IPS-NIHi7 (cell line): ENCODE measurements around the gene MSANTD3.

Experiments used
- DNase-seq: peaks from one replicate; pipeline ENCODE4 v3.0.0; 2012; ENCODE audit warnings: mixed read lengths; ENCODE audit errors: extremely low spot score

MSANTD3 gene

DNA sequence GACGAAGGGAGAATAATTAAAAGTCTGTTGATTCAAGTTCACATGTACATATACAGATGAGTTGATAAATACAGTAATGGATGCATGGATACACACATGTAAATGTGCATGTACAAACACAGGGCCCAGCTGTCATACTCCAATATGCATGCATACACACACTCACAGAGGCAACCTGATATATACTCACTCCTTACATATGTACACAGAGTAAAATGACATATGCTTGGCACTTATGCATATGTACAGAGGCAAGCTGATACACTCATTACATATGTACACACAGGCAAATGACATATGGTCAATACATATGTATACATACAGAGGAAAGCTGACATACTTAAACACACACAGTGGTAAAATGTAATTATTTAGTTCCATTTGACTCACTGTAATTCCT lies 38.8 kb downstream of the MSANTD3 start:
- DNase-seq: no peak

DNA sequence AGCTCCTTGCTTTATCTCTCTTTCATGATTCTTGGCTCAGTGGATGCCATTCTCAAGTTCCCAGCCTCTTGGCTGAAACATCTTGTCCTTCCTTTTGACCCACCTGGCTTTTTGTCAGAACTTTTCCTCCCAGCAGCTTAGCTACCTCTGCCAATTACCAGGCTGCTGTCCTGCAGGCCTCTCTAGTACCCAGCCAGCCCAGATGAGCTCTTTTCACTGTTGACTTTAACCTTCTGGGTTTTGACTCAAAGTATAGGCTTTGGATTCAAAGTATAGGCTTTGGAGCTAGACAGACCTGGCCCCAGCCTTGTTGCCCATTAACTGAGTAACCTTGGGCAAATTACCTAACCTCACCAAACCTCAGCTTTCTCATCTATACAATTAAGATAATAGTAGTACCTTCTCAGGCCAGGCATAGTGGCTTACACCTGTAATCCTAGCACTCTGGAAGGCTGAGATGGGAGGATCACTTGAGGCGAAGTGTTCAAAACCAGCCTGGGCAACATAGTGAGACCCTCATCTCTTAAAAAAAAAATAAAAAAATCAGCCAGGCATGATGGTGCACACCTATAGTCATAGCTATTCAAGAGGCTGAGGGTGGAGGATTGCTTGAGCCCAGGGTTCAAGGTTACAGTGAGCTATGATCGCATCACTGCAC lies 39.4 kb downstream of the MSANTD3 start:
- DNase-seq: no peak

DNA sequence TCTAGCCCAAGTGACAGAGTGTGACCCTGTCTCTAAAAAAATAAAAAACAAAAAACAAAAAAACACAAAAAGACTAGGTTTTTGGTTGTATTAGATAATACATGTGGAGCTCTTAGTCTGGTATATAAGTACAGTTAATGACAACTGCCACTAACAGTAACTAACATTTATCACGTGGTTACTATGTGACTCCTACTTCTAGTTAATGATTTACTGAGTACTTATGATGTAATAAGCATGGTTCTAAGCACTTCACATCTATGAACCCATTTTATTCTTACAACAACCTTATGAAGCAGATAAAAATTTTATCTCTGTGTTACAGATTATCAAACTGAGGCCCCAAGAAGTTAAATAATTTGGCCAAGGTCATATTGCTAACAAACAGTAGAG lies 39.9 kb downstream of the MSANTD3 start:
- no peak for DNase-seq

DNA sequence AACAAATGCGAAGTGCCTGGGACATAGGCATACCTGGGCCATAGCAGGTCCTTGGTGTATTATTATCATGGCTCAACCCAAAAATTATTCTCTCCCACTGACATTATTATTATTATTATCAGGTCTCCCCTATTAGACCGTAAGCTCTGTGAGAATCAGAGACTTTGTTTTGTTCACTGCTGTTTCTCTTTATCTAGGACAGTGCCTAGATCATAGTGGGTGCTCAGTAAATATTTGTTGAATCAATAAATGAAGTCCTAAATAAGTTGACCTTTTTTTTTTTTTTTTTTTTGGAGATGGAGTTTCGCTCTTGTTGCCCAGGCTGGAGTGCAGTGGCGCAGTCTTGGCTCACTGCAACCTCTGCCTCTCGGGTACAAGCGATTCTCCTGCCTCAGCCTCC lies 41.1 kb downstream of the MSANTD3 start:
- no peak for DNase-seq

DNA sequence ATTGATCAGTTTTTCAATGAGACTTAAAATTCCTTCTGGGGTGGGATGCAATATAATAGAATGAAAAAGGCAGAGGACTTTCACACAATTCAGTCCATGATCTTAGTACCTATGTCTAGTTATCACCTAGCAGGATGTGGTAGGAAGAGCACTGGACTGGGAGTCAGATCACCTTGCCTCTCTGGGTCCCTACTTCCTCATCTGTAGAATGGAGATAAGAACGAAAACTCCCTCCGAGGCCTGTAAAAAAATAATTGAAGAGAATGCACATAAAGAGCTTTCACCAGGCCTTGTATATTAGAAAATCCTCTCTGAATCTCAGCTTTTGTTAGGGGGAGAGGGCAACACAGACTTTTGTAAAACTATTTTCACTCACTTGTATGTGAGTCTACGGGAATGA lies 45.3 kb downstream of the MSANTD3 start:
- DNase-seq: no peak

DNA sequence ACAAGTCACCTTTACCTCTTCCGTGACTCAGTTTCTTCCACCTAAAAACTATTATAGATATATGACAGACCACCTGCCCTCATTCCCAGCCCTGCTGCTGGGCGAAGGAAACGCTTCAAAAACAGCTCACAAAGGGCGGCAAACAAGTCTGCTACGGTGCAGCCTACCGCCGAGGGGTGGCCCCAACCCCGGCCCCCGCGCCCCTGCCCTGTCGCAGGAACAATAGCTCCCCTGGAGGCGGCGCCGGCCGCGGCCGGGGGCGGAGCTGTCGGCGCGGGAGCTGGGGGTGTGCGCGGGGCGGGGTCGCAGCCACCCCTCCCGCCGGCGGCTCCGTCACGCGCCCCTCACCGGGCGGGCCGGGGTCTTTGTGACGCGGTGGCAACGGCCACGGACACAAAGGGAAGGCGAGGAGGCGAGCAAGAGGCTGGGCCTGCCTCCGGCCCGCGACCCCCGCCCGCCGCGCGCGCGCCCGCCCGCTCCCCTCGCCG lies 45.9 kb downstream of the MSANTD3 start, which contains the start of gene TMEFF1:
TSS of gene TMEFF1 (plus strand) at position 362 of the 488 bp plus-strand sequence. CDS start 396 bp downstream, outside the sequence.
- peak; percentile 95 for DNase-seq

DNA sequence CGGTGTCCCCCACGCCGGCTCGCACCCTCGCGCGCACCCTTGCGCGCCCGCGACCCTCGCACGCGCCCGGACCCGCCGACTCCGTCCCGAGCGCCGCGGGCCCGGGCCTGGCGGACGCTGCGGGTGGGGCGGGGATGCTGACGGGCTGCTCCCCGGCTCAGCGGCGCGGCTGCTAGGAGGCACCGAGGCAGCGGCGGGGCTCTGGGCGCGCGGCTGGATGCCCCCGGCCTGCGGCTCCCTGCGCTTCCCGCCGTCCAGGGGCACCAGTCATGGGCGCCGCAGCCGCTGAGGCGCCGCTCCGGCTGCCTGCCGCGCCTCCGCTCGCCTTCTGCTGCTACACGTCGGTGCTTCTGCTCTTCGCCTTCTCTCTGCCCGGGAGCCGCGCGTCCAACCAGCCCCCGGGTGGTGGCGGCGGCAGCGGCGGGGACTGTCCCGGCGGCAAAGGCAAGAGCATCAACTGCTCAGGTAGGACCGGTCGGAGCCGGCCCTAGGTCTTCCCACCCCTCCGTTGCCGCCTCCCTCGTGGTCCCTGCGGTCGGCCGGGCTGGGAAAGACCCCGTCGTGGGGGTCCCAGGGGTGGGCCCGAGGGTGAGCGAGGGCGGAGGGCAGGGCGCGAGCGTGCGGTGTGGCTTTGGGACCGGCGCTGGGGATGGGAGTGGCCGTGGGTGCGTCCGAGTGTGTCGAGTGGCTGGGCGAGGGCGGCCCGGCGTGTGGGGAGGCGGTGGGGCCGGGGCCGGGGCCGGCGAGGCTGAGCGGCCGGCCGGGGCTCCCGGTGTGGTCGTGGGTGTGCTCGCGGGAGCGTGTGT lies 46.5 kb downstream of the MSANTD3 start:
- peak; percentile 52 for DNase-seq

DNA sequence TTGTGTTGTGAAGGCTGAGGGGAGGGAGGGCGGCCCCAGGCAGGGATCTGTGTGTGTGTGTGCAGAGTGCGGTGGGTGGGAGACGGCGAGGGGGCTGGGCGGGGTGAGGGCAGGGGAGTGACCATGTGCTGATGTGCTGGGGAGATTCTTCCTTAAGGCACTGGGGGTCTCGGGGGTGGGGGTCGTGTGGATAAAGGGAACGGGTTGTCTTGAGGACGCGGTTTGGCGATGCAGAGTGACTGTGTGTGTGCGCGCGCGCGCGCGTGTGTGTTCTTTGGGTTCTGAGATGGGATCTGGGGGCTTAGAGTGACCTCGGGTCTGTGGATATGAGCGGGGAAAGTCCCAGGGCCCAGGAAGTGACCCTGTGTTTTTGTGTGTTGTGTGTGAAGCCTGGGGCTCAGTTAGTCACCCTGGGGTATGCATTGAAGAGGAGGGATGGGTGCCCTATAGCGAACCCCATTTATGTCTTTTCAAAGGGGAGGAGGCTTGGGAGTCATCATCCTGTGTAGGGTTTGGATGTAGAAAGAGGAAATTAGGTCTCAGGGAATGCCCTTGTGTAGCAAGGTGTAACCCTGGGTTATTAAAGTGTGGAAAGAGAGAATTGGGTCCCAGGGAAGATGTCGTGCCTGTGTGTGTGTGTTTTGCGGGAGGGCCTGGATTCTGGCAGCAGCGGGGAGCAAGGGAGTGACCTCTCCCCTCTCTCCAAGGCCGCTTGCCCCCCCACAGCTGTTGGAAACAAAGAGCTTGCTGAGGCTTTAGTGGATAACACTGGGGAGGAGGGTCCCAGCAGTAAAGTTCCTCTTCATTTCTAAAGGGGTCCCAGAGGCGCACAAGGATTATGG lies 47.4 kb downstream of the MSANTD3 start:
- peak; percentile 37 for DNase-seq

DNA sequence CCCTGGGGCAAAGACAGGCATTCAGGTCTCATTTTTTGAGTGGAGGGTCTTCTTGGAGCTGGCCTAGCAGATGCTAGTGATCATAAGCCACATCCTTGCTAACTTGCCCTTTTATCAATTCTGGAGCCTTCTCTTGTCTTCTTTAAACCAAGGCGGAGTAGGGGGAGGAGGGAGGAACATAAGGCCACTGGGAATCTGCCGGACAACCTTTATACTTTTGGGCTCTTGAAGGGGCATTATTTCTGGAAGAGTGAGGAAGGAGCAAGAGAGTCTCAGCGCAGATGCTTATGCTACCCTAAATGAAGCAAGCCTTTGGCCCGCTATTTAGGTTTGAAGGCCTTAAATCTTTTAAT lies 48.0 kb downstream of the MSANTD3 start:
- no peak for DNase-seq

DNA sequence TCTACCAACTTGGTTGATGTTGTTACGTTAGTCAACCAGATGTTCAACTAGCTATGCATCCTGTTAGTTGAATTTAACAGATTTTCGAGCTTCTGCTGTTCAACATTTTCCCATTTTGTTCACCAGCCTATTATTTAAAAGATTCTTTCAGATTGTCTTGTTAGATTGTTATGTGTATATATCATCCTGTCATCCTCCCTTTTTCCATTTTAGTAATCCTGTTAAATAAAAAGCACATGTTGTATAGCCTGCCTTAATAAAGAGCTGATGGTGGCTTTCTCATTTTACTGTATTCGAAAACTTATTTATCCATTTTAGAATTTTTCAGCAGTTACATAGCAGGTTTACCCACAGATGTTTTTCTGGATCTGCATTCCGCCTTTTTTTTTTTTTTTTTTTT lies 50.3 kb downstream of the MSANTD3 start:
- no peak for DNase-seq

DNA sequence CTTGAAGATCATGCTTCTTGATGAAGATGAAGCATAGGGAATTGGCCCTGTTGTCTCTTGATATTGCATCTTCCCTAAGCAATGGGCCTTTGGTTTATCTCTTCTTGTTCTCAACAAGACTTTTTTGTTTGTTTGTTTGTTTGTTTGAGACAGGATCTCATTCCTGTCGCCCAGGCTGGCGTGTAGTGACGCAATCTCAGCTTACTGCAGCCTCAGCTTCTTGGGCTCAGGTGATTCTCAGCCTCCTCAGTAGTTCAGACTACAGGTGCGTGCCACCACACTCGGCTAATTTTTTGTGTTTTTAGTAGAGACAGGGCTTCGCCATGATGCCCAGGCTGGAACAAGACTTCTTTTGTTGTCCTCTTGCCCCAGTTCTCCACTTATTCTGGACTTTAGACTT lies 51.2 kb downstream of the MSANTD3 start:
- DNase-seq: no peak

DNA sequence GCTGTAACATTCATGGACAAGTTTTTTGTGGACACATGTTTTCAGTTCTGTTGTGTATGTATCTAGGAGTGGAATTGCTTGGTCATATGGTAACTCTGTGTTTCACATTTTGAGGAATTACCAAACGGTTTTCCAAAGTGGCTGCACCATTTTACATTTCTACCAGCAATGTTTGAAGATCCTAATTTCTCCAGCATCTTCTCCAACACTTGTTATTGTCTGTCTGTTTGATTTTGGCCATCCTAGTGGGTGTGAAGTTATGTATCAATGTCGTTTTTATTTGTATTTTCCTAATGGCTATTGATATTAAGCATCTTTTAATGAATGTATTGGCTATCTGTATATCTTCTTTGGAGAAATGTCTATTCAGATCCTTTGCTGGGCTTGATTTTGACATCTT lies 52.9 kb downstream of the MSANTD3 start:
- no peak for DNase-seq

DNA sequence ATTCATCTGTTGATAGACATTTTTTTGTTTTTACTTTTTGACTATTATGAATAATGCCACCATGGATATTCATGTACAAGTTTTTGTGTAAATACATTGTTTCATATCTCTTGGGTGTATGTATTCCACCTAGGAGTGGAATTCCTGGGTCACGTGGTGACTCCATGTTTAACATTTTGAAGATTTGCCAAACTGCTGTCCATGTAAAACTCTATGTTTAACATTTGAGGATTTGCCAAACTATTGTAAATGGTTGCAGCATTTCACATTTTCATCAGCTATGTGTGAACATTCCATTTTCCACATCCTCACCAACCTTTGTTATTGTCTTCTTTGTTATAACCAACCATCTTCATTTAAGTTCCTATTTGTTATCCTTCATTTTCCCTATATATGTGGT lies 58.3 kb downstream of the MSANTD3 start:
- DNase-seq: no peak

DNA sequence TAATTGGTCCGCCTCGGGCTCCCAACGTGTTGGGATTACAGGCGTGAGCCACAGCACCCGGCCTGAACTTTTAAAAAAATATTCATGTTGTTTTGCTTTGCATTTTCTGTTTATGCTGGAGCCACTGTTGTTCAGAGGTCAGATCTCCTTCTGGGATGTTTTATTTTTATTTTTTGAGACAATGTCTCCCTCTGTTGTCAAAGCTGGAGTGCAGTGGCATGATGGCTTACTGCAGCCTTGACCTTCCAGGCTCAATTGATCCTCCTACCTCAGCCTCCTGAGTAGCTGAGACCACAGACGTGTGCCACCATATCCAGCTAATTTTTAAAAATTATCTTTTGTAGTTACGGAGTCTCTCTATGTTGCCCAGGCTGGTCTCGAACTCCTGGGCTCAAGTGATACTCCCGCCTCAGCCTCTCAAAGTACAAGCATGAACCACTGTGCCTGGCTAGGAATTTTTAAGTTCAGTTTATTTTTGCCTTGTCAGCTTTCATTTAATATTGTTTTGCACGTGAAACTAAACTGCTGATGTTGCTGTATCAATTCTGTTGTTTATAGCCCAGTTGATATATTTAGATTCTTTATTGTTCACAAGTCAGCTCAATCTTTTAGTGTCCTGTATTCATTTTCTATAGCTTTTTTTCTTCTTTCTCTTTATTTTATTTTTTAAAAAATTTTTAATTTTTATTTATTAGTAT lies 59.7 kb downstream of the MSANTD3 start:
- no peak for DNase-seq

DNA sequence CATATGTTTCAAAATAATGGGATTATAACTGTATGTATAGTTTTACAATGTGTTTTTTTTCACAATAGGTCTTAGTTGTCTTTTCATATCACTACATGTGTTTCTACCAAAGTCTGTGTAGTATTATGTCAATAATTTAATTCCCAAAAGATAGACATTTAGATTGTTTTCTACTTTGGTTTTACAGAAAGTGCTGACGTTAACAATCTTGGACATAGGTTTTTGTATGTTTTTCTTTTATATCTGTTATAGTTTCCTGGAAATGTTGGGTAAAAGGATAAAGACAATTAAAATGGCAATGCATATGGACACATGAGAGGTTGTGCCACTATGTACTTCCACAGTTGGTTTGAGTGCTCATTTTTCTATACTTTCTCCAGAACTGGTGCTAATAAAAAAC lies 61.2 kb downstream of the MSANTD3 start:
- no peak for DNase-seq

DNA sequence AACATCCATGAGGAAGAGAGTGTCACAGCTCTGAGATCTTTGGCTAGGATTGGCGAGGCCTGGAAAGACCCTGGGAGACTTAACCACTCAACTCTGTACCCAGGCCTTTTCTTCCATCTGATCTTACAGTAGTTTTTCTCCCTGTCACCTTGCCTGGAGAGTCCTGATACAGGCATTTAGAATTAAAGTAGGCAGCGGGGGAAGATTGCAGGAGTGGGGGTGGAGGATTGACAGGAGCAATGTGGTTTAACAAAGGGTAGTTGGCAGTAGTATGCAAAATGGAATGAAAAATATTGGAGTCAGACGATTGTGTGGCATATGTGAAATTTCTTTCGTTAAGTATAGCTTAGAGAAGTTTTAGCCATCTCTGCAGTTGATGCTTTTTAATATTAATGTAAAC lies 62.9 kb downstream of the MSANTD3 start:
- DNase-seq: no peak

DNA sequence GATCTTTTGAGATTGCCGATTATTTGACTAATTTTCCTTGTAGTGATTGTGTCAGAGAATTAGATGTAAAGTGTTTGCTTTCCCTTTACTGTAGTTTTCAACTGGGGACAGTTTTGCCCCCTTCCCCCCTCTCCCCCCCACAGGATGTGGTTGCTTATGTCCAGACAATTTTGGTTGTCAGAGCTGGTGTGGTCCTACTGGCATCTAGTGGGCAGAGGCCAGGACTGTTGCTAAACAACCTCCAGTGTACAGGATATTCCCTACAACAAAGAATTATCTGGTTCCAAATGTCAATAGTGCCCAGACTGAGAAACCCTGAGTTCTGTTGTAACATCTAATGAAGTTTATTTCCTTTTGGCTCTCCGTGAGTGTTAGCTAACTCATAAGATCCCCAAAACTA lies 66.0 kb downstream of the MSANTD3 start:
- DNase-seq: no peak

DNA sequence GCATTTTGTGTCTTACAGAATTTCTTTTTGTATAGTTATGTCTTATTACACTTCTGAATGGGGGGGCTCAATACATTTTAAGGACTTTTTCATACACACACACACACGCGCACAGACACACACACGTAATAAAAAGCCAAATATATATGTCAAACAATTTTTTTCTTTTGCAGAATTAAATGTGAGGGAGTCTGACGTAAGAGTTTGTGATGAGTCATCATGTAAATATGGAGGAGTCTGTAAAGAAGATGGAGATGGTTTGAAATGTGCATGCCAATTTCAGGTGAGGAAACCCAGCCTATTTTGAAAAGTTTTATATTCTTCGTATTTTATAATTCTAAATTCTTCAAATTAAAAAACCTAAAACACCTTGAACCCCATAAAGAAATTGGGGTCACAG lies 71.6 kb downstream of the MSANTD3 start:
- DNase-seq: no peak

DNA sequence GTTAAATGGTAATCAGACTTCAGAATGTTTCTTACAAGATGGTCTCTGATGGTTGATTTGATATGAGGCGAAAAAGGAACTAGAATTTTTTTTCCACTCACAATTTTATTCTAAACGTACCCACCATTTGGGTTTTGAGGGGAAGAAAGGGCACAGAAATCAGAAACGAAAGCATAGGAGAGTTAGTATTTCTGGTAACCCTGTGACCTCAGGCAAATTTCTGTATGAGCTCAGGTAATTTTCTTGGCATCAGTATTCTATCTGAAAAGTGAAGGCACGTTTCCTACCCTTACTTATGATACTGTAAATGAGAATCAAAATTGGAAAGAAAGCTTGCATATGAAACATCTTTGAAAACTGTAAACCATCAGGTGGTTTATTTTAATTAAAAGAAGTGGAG lies 72.5 kb downstream of the MSANTD3 start:
- no peak for DNase-seq

DNA sequence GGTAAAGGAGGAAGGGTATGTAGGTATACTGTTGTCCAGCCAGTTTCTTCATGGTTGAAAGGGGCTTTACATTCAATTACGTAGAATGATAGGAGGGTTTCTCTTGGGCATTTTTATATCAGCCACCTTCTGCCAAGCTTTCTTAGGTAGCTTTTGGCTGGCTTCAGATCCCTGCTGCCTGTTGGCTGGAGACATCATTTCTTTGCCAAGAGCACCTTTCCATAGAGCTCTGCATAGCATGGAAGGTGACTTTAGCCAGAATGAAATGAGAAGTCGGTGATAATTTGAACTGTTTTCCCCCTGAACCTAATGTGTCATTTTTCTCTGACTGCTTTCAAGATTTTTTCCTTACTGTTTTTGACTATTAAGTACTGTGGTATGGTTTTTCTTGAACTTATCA lies 72.9 kb downstream of the MSANTD3 start:
- no peak for DNase-seq
